ENCODE data around the gene LCN6. TPM values are rescaled to one million over a fixed set of nuclear protein-coding genes. Genes with fewer than 3 reads are reported as not detected.

The LCN6 gene
- total and polyA plus RNA-seq, 2 of the 13 experiments (the other 11 are each of a cell fraction or from before 2014, with no cell fraction given): not detected

DNA sequence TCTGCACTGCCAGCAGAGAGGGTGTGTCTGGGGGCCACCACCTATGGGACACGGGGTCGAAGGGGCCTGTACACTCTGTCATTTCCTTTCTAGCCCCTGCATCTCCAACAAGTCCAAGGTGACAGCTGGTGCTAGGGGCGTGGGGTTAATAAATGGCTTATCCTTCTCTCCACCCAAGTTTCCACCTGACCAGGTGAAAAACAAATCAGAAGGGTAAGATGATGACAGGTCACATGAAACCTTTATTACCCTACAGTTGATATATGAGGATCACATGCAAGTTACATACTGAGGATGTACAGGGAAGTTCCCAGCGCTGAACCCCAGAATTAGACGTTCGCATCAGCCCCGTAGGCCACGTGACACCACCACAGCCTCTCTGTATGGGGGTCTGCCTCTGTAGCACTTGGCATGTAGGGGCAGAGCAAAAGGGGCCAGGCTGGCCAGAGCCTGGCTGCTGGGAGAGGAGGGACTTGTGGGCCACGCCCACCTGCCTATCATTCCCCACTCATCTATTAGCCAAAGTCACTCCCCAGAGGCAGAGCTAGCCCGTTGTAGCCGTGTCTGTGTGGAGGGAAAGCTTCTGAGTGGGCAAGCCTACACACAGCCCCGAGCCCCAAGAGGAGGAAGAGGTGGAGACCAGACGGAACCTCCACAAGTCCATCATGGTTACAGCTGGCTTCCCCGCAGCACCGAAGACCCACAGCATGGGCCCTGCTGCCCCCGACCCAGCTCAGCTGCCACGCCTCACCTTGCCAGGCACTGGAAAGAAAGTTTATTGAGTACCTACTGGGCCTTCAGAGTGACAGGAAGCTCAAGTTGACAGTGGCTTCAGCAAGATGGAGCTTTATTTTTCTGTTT lies 45.0 kb upstream of the LCN6 start (continued):
- TF ChIP-seq CHCHD3 (CRISPR knock-in tag; IDR thresholded peaks at IDR 0.05): no peak
- TF ChIP-seq IKZF4 (CRISPR knock-in tag; IDR thresholded peaks at IDR 0.05; ENCODE audit: borderline replicate concordance, low read depth, not compliant biosample characterization): no peak
- no peak for TF ChIP-seq ZNF709 (CRISPR knock-in tag; IDR thresholded peaks at IDR 0.05)
- TF ChIP-seq KDM5B (CRISPR knock-in tag; IDR thresholded peaks at IDR 0.05; ENCODE audit: borderline replicate concordance): 0 out of 2 replicates have a peak, but pooled peaks have one; percentile 28
- peak; percentile 69; the same call in 1 of the 2 replicates for TF ChIP-seq SP4 (CRISPR knock-in tag; IDR thresholded peaks at IDR 0.05)
- TF ChIP-seq BORCS8-MEF2B (CRISPR knock-in tag; IDR thresholded peaks at IDR 0.05): no peak
- TF ChIP-seq SAP130 (CRISPR knock-in tag; IDR thresholded peaks at IDR 0.05; ENCODE audit: low read depth): peak; percentile 43
- TF ChIP-seq RBM22 (optimal IDR thresholded peaks at IDR 0.05; ENCODE audit: low read length): peak; percentile 29
- TF ChIP-seq RBFOX2 (IDR thresholded peaks at IDR 0.05; ENCODE audit: low read depth, low read length): peak; percentile 63; the same call in 1 of the 2 replicates
- no peak for TF ChIP-seq ZSCAN31 (CRISPR knock-in tag; IDR thresholded peaks at IDR 0.05; ENCODE audit: low read depth)
- TF ChIP-seq ZFP36L1 (CRISPR knock-in tag; IDR thresholded peaks at IDR 0.05): 0 out of 2 replicates have a peak, but pooled peaks have one; percentile 31
- peak; percentile 47; the same call in 1 of the 2 replicates for TF ChIP-seq ZNF451 (CRISPR knock-in tag; IDR thresholded peaks at IDR 0.05)
- TF ChIP-seq ZNF747 (CRISPR knock-in tag; IDR thresholded peaks at IDR 0.05; ENCODE audit: borderline replicate concordance): peak; percentile 25; the same call in 1 of the 2 replicates
- peak; percentile 27; the same call in 1 of the 2 replicates for TF ChIP-seq ZNF567 (CRISPR knock-in tag; IDR thresholded peaks at IDR 0.05; ENCODE audit: borderline replicate concordance)
- TF ChIP-seq AKAP8 (CRISPR knock-in tag; IDR thresholded peaks at IDR 0.05): peak; percentile 92
- TF ChIP-seq, protein P1, sequence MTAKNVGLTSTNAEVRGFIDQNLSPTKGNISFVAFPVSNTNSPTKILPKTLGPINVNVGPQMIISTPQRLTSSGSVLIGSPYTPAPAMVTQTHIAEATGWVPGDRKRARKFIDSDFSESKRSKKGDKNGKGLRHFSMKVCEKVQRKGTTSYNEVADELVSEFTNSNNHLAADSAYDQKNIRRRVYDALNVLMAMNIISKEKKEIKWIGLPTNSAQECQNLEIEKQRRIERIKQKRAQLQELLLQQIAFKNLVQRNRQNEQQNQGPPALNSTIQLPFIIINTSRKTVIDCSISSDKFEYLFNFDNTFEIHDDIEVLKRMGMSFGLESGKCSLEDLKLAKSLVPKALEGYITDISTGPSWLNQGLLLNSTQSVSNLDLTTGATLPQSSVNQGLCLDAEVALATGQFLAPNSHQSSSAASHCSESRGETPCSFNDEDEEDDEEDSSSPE (CRISPR knock-in tag; IDR thresholded peaks at IDR 0.05): peak; percentile 51
- TF ChIP-seq ZNF644 (CRISPR knock-in tag; IDR thresholded peaks at IDR 0.05; ENCODE audit: low read depth): no peak
- TF ChIP-seq ZKSCAN8 (CRISPR knock-in tag; IDR thresholded peaks at IDR 0.05; ENCODE audit: borderline replicate concordance): 0 out of 2 replicates have a peak, but pooled peaks have one; percentile 23
- 0 out of 2 replicates have a peak, but pooled peaks have one; percentile 54 for TF ChIP-seq ZMAT3 (CRISPR knock-in tag; conservative IDR thresholded peaks at IDR 0.05)
- TF ChIP-seq TBX2 (CRISPR knock-in tag; IDR thresholded peaks at IDR 0.05; ENCODE audit: borderline replicate concordance): peak; percentile 14; the same call in 1 of the 2 replicates
- no peak for TF ChIP-seq FOXA1 (IDR thresholded peaks at IDR 0.05)
- no peak for TF ChIP-seq FOXA1 (CRISPR knock-in tag; IDR thresholded peaks at IDR 0.05)
- TF ChIP-seq ZNF614 (CRISPR knock-in tag; IDR thresholded peaks at IDR 0.05; ENCODE audit: borderline replicate concordance): peak; percentile 70; the same call in 1 of the 2 replicates
- TF ChIP-seq CREB1 (IDR thresholded peaks at IDR 0.05): no peak
- TF ChIP-seq CREB1 (CRISPR knock-in tag; IDR thresholded peaks at IDR 0.05): no peak
- TF ChIP-seq SP5 (CRISPR knock-in tag; IDR thresholded peaks at IDR 0.05; ENCODE audit: borderline replicate concordance, low read depth): peak; percentile 53; the same call in 1 of the 2 replicates
- TF ChIP-seq AGO2 (optimal IDR thresholded peaks at IDR 0.05; ENCODE audit: low read depth, low read length): peak; percentile 61
- TF ChIP-seq GABPB1 (CRISPR knock-in tag; IDR thresholded peaks at IDR 0.05): peak; percentile 22; the same call in 1 of the 2 replicates
- no peak for TF ChIP-seq ZNF550 (CRISPR knock-in tag; IDR thresholded peaks at IDR 0.05; ENCODE audit: borderline replicate concordance)
- TF ChIP-seq, protein P2, sequence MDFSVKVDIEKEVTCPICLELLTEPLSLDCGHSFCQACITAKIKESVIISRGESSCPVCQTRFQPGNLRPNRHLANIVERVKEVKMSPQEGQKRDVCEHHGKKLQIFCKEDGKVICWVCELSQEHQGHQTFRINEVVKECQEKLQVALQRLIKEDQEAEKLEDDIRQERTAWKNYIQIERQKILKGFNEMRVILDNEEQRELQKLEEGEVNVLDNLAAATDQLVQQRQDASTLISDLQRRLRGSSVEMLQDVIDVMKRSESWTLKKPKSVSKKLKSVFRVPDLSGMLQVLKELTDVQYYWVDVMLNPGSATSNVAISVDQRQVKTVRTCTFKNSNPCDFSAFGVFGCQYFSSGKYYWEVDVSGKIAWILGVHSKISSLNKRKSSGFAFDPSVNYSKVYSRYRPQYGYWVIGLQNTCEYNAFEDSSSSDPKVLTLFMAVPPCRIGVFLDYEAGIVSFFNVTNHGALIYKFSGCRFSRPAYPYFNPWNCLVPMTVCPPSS (IDR thresholded peaks at IDR 0.05): no peak
